ENCODE results near the gene METTL9. TPM values are rescaled to one million over a fixed set of nuclear protein-coding genes. Genes with fewer than 3 reads are reported as not detected.
"Not testable (repeated sequence)": the region's sequence is repeated elsewhere in the genome, so short reads cannot be mapped to it uniquely, and the experiment has no call there.

METTL9 gene
- total RNA-seq, 1 donor from 2014 or later = 97.7 TPM

- TF ChIP-seq CTCF (IDR thresholded peaks at IDR 0.05) (no peak), POLR2A (IDR thresholded peaks at IDR 0.05) (no peak), POLR2AphosphoS5 (IDR thresholded peaks at IDR 0.05; ENCODE audit: insufficient read depth in 1 of 2, low read depth in 1 of 2) (no peak)
- intact Hi-C loops (cut with DNase I) = no loop called here
- no peaks in the 10 kb centered on the region for H3K9me3 ChIP-seq
- H3K27ac ChIP-seq = no peak overlapping the region
- DNase-seq (ENCODE audit: extremely low spot score in 2 of 2) = no peak
- no peaks in the 10 kb centered on the region for H3K27me3 ChIP-seq
- H3K4me1 ChIP-seq = peaks cover 7% of the 10 kb centered on the region
- H3K4me3 ChIP-seq = no peak overlapping the region
- no peaks in the 10 kb centered on the region for H3K36me3 ChIP-seq
Measured at GRCh38 chr16:21666772-21667171, 67.4 kb downstream of the METTL9 start.

GRCh38 chr16:21667575-21667974, 68.2 kb downstream of the METTL9 start:
- Histone ChIP-seq H3K36me3 (no peaks in the 10 kb centered on the region), H3K4me1 (peaks cover 7% of the 10 kb centered on the region), H3K4me3 (no peak overlapping the region), H3K27me3 (no peaks in the 10 kb centered on the region), H3K9me3 (no peaks in the 10 kb centered on the region), H3K27ac (no peak overlapping the region)
- no peak for DNase-seq (ENCODE audit: extremely low spot score in 2 of 2)
- intact Hi-C loops (cut with DNase I) = no loop called here
- no peak for TF ChIP-seq CTCF (IDR thresholded peaks at IDR 0.05)
- no peak for TF ChIP-seq POLR2AphosphoS5 (IDR thresholded peaks at IDR 0.05; ENCODE audit: insufficient read depth in 1 of 2, low read depth in 1 of 2)
- TF ChIP-seq POLR2A (IDR thresholded peaks at IDR 0.05) = no peak

GRCh38 chr16:21673469-21673868, 74.1 kb downstream of the METTL9 start:
- Histone ChIP-seq H3K27me3 (no peaks in the 10 kb centered on the region), H3K9me3 (no peaks in the 10 kb centered on the region), H3K4me3 (no peak overlapping the region), H3K4me1 (no peaks in the 10 kb centered on the region), H3K36me3 (no peaks in the 10 kb centered on the region), H3K27ac (no peak overlapping the region)
- no peak for DNase-seq (ENCODE audit: extremely low spot score in 2 of 2)
- TF ChIP-seq POLR2A (IDR thresholded peaks at IDR 0.05) (no peak), CTCF (IDR thresholded peaks at IDR 0.05) (no peak), POLR2AphosphoS5 (IDR thresholded peaks at IDR 0.05; ENCODE audit: insufficient read depth in 1 of 2, low read depth in 1 of 2) (no peak)
- intact Hi-C loops (cut with DNase I) = no loop called here

- not testable (repeated sequence) for H3K4me1 ChIP-seq
Measured at GRCh38 chr16:21674456-21674855, 75.1 kb downstream of the METTL9 start.

GRCh38 chr16:21680714-21681113, 81.3 kb downstream of the METTL9 start:
- H3K27me3 ChIP-seq; H3K36me3 ChIP-seq; H3K4me3 ChIP-seq; DNase-seq (ENCODE audit: extremely low spot score in 2 of 2); intact Hi-C loops (cut with DNase I); H3K4me1 ChIP-seq; H3K9me3 ChIP-seq; H3K27ac ChIP-seq: not testable (repeated sequence)

More at GRCh38 chr16:21674456-21674855, 75.1 kb downstream of the METTL9 start:
- DNase-seq (ENCODE audit: extremely low spot score in 2 of 2); H3K27ac ChIP-seq; H3K9me3 ChIP-seq; H3K36me3 ChIP-seq; intact Hi-C loops (cut with DNase I); H3K27me3 ChIP-seq; H3K4me3 ChIP-seq: not testable (repeated sequence)

- Histone ChIP-seq H3K27ac (no peak overlapping the region), H3K4me3 (no peak overlapping the region), H3K36me3 (no peaks in the 10 kb centered on the region), H3K4me1 (no peaks in the 10 kb centered on the region), H3K27me3 (no peaks in the 10 kb centered on the region), H3K9me3 (no peaks in the 10 kb centered on the region)
- intact Hi-C loops (cut with DNase I) = no loop called here
- no peak for DNase-seq (ENCODE audit: extremely low spot score in 2 of 2)
- TF ChIP-seq POLR2AphosphoS5 (IDR thresholded peaks at IDR 0.05; ENCODE audit: insufficient read depth in 1 of 2, low read depth in 1 of 2) (no peak), CTCF (IDR thresholded peaks at IDR 0.05) (no peak), POLR2A (IDR thresholded peaks at IDR 0.05) (no peak)
Measured at GRCh38 chr16:21683184-21683583, 83.8 kb downstream of the METTL9 start.
